HUES6 (cell line): ENCODE results near the gene OSBP2.

ENCODE experiments used
- H3K27ac ChIP-seq: 2 replicates; pipeline ENCODE4 v1.7.0; 2013; ENCODE audit warnings: low read depth, mild to moderate bottlenecking, low read length, inconsistent platforms
- H3K27me3 ChIP-seq: 2 replicates; pipeline ENCODE4 v1.6.1; 2013; ENCODE audit warnings: low read length; ENCODE audit not compliant: control insufficient read depth, insufficient read depth
- H3K36me3 ChIP-seq: 2 replicates; pipeline ENCODE4 v1.6.1; 2013; ENCODE audit warnings: low read length; ENCODE audit not compliant: control insufficient read depth, insufficient read depth
- H3K4me1 ChIP-seq: 2 replicates; pipeline ENCODE4 v1.6.1; 2013; ENCODE audit warnings: low read length; ENCODE audit not compliant: control insufficient read depth, insufficient read depth
- H3K4me3 ChIP-seq: 2 replicates; pipeline ENCODE4 v1.5.1; 2013; ENCODE audit warnings: low read depth, low read length
- H3K9ac ChIP-seq: one replicate; pipeline ENCODE4 v1.6.1; 2013; ENCODE audit warnings: mild to moderate bottlenecking, low read length
- H3K9me3 ChIP-seq: 2 replicates; pipeline ENCODE4 v1.6.1; 2013; ENCODE audit warnings: low read depth, low read length; ENCODE audit not compliant: control insufficient read depth, insufficient read depth

The OSBP2 gene

GRCh38 chr22:30921108-30921507 is 226.4 kb downstream of the OSBP2 start:
- Histone ChIP-seq H3K27ac (no peak overlapping the region), H3K4me1 (no peaks in the 10 kb centered on the region), H3K9ac (no peak overlapping the region), H3K9me3 (peaks cover 3% of the 10 kb centered on the region; the same call in 1 of the 2 replicates), H3K36me3 (peaks cover 31% of the 10 kb centered on the region), H3K27me3 (no peaks in the 10 kb centered on the region), H3K4me3 (no peak overlapping the region)

- no peak overlapping the region for H3K9ac ChIP-seq
- H3K27ac ChIP-seq, result no peak overlapping the region
- no peaks in the 10 kb centered on the region for H3K9me3 ChIP-seq
- no peaks in the 10 kb centered on the region for H3K4me1 ChIP-seq
- peaks cover 40% of the 10 kb centered on the region for H3K36me3 ChIP-seq
- no peak overlapping the region for H3K4me3 ChIP-seq
- no peaks in the 10 kb centered on the region for H3K27me3 ChIP-seq
Measured at GRCh38 chr22:30922151-30922611, 227.5 kb downstream of the OSBP2 start.

- H3K27me3 ChIP-seq, result no peaks in the 10 kb centered on the region
- no peak overlapping the region for H3K9ac ChIP-seq
- no peaks in the 10 kb centered on the region for H3K4me1 ChIP-seq
- H3K9me3 ChIP-seq, result no peaks in the 10 kb centered on the region
- H3K4me3 ChIP-seq, result no peak overlapping the region
- H3K36me3 ChIP-seq, result peaks cover 50% of the 10 kb centered on the region
- no peak overlapping the region for H3K27ac ChIP-seq
Measured at GRCh38 chr22:30923168-30923900, 228.7 kb downstream of the OSBP2 start.

- H3K27ac ChIP-seq, result no peak overlapping the region
- H3K4me1 ChIP-seq, result no peaks in the 10 kb centered on the region
- H3K9ac ChIP-seq, result no peak overlapping the region
- H3K36me3 ChIP-seq, result peaks cover 69% of the 10 kb centered on the region
- no peaks in the 10 kb centered on the region for H3K27me3 ChIP-seq
- H3K9me3 ChIP-seq, result no peaks in the 10 kb centered on the region
- no peak overlapping the region for H3K4me3 ChIP-seq
Measured at GRCh38 chr22:30925667-30926066, 231.0 kb downstream of the OSBP2 start.

GRCh38 chr22:30926706-30927105 is 232.0 kb downstream of the OSBP2 start:
- H3K36me3 ChIP-seq, result peaks cover 79% of the 10 kb centered on the region
- H3K9ac ChIP-seq, result no peak overlapping the region
- no peaks in the 10 kb centered on the region for H3K9me3 ChIP-seq
- no peak overlapping the region for H3K27ac ChIP-seq
- no peak overlapping the region for H3K4me3 ChIP-seq
- no peaks in the 10 kb centered on the region for H3K4me1 ChIP-seq
- H3K27me3 ChIP-seq, result no peaks in the 10 kb centered on the region

GRCh38 chr22:30927806-30928205 is 233.1 kb downstream of the OSBP2 start:
- Histone ChIP-seq H3K9me3 (no peaks in the 10 kb centered on the region), H3K36me3 (peaks cover 90% of the 10 kb centered on the region), H3K27me3 (no peaks in the 10 kb centered on the region), H3K4me3 (no peak overlapping the region), H3K4me1 (no peaks in the 10 kb centered on the region), H3K27ac (no peak overlapping the region), H3K9ac (no peak overlapping the region)

- H3K9me3 ChIP-seq, result no peaks in the 10 kb centered on the region
- H3K4me3 ChIP-seq, result no peak overlapping the region
- H3K4me1 ChIP-seq, result no peaks in the 10 kb centered on the region
- H3K27me3 ChIP-seq, result no peaks in the 10 kb centered on the region
- no peak overlapping the region for H3K27ac ChIP-seq
- peaks cover 91% of the 10 kb centered on the region for H3K36me3 ChIP-seq
- no peak overlapping the region for H3K9ac ChIP-seq
Measured at GRCh38 chr22:30928401-30928800, 233.7 kb downstream of the OSBP2 start.

- no peak overlapping the region for H3K27ac ChIP-seq
- H3K27me3 ChIP-seq, result no peaks in the 10 kb centered on the region
Measured at GRCh38 chr22:30930228-30930627, 235.6 kb downstream of the OSBP2 start.

GRCh38 chr22:30931541-30932300 is 237.0 kb downstream of the OSBP2 start:
- Histone ChIP-seq H3K27ac (no peak overlapping the region), H3K27me3 (no peaks in the 10 kb centered on the region), H3K36me3 (peaks cover 96% of the 10 kb centered on the region), H3K9me3 (no peaks in the 10 kb centered on the region), H3K4me1 (no peaks in the 10 kb centered on the region), H3K4me3 (no peak overlapping the region), H3K9ac (no peak overlapping the region)

More at GRCh38 chr22:30930228-30930627, 235.6 kb downstream of the OSBP2 start:
- H3K9ac ChIP-seq, result no peak overlapping the region
- no peak overlapping the region for H3K4me3 ChIP-seq
- H3K9me3 ChIP-seq, result no peaks in the 10 kb centered on the region
- no peaks in the 10 kb centered on the region for H3K4me1 ChIP-seq
- peaks cover 95% of the 10 kb centered on the region for H3K36me3 ChIP-seq

- H3K4me1 ChIP-seq, result no peaks in the 10 kb centered on the region
- H3K36me3 ChIP-seq, result peaks cover 96% of the 10 kb centered on the region
- H3K4me3 ChIP-seq, result no peak overlapping the region
- no peaks in the 10 kb centered on the region for H3K27me3 ChIP-seq
- H3K9ac ChIP-seq, result no peak overlapping the region
- H3K27ac ChIP-seq, result no peak overlapping the region
- no peaks in the 10 kb centered on the region for H3K9me3 ChIP-seq
Measured at GRCh38 chr22:30932661-30933060, 238.0 kb downstream of the OSBP2 start.

GRCh38 chr22:30933457-30933856 is 238.8 kb downstream of the OSBP2 start:
- Histone ChIP-seq H3K9ac (no peak overlapping the region), H3K4me1 (no peaks in the 10 kb centered on the region), H3K9me3 (no peaks in the 10 kb centered on the region), H3K36me3 (peaks cover 95% of the 10 kb centered on the region), H3K27ac (no peak overlapping the region), H3K4me3 (no peak overlapping the region), H3K27me3 (no peaks in the 10 kb centered on the region)
